ENCODE data around the gene SOBP.

DNA sequence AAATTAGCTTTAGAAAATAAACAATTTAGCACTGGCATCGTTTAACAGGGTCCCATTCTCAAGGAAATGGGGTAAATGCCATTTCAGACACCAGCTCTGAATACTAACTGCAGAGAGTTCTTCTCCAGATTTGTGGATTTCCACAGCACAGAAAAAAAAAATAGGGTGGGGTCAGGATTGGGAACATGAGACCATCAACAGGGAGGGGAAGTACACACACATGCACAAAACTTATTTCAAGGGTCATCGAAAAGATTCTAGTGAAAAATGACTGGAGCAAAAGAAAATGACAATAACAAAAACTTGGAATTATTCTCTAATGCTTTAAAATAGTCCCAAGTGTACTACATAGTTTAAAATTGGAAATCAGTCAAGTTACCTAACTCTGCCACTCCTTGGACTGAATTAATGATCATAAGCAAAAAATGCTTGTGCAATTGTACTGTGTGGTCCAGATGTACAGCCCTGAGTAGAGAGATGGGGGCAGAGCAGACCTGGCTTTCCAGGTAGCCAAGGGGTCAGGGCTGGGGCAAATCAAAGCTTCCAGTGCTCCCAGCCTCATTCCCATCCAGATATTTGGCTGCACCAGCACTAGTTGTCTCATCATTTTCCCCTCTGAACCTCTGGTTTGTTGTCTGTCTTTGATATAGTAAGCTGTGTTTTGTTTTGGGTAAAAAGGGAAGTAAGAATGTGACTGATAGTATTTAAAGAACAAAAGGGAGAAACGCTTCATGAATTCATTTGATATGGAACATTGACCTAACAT lies 152.4 kb downstream of the SOBP start:
- TF ChIP-seq POLR2AphosphoS5 (IDR thresholded peaks at IDR 0.05) (no peak), POLR2A (IDR thresholded peaks at IDR 0.05) (no peak), EP300 (IDR thresholded peaks at IDR 0.05) (no peak)
- TF ChIP-seq, protein P1, sequence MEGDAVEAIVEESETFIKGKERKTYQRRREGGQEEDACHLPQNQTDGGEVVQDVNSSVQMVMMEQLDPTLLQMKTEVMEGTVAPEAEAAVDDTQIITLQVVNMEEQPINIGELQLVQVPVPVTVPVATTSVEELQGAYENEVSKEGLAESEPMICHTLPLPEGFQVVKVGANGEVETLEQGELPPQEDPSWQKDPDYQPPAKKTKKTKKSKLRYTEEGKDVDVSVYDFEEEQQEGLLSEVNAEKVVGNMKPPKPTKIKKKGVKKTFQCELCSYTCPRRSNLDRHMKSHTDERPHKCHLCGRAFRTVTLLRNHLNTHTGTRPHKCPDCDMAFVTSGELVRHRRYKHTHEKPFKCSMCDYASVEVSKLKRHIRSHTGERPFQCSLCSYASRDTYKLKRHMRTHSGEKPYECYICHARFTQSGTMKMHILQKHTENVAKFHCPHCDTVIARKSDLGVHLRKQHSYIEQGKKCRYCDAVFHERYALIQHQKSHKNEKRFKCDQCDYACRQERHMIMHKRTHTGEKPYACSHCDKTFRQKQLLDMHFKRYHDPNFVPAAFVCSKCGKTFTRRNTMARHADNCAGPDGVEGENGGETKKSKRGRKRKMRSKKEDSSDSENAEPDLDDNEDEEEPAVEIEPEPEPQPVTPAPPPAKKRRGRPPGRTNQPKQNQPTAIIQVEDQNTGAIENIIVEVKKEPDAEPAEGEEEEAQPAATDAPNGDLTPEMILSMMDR (IDR thresholded peaks at IDR 0.05) = no peak
